Inflammatory macrophage treated with lipopolysaccharide for 1 hour (primary cell): ENCODE results near the gene MSI2.
"Not testable (repeated sequence)": the region's sequence is repeated elsewhere in the genome, so short reads cannot be mapped to it uniquely, and the experiment has no call there.

ENCODE experiments used
- DNase-seq, 2 donors: peaks; one replicate each; pipeline ENCODE4 v3.0.0-alpha.2; 2020 to 2022

Gene MSI2

GRCh38 chr17:57255776-57256681, at the start of gene MSI2:
Gene MSI2 (plus strand): TSS chr17:57256523. CDS start chr17:57256743, 220 bp downstream.
- DNase-seq = peak; percentile 13 to 57

GRCh38 chr17:57206928-57207327, 49.4 kb upstream of the MSI2 start:
- DNase-seq = no peak

GRCh38 chr17:57207396-57207795, 48.9 kb upstream of the MSI2 start:
- no peak for DNase-seq

GRCh38 chr17:57210224-57210553, 46.1 kb upstream of the MSI2 start:
- DNase-seq = no peak

- DNase-seq = no peak
These were observed 45.3 kb upstream of the MSI2 start for GRCh38 chr17:57210972-57211411.

- DNase-seq = no peak
These were observed 44.8 kb upstream of the MSI2 start for GRCh38 chr17:57211543-57211942.

GRCh38 chr17:57213180-57213825, 43.0 kb upstream of the MSI2 start:
- DNase-seq = no peak

- DNase-seq = no peak
These were observed 41.0 kb upstream of the MSI2 start for GRCh38 chr17:57215317-57215716.

GRCh38 chr17:57221366-57222350, 34.7 kb upstream of the MSI2 start:
- DNase-seq = no peak

- not testable (repeated sequence) for DNase-seq
These were observed 33.9 kb upstream of the MSI2 start for GRCh38 chr17:57222422-57222821.

GRCh38 chr17:57225127-57225526, 31.2 kb upstream of the MSI2 start:
- no peak for DNase-seq

GRCh38 chr17:57226793-57227192, 29.5 kb upstream of the MSI2 start:
- no peak for DNase-seq

GRCh38 chr17:57228911-57229310, 27.4 kb upstream of the MSI2 start:
- no peak for DNase-seq

GRCh38 chr17:57234061-57234738, 22.1 kb upstream of the MSI2 start:
- no peak for DNase-seq

GRCh38 chr17:57234739-57235092, 21.6 kb upstream of the MSI2 start:
- no peak for DNase-seq

GRCh38 chr17:57235124-57235523, 21.2 kb upstream of the MSI2 start:
- DNase-seq = no peak

- no peak for DNase-seq
These were observed 19.5 kb upstream of the MSI2 start for GRCh38 chr17:57236686-57237299.

GRCh38 chr17:57240648-57241047, 15.7 kb upstream of the MSI2 start:
- DNase-seq = no peak

- DNase-seq = no peak
These were observed 14.2 kb upstream of the MSI2 start for GRCh38 chr17:57242148-57242547.

GRCh38 chr17:57243171-57243622, 13.1 kb upstream of the MSI2 start:
- peak; percentile 47 to 89 for DNase-seq

GRCh38 chr17:57245786-57246185, 10.5 kb upstream of the MSI2 start:
- DNase-seq = no peak

- DNase-seq = no peak
These were observed 10.1 kb upstream of the MSI2 start for GRCh38 chr17:57246257-57246656.
